Activated T-helper 2 cell treated with anti-CD3 and anti-CD28 coated beads, Interferon-gamma antibody, Interleukin-2, Interleukin-4, amounts not matched to agents 10 μg/mL and 5 μg/mL and 100 μg/mL, durations not matched to agents 14 hours and 24 hours and 36 hours (primary cell): ENCODE measurements around the gene ROPN1. TPM values are rescaled to one million over a fixed set of nuclear protein-coding genes. Genes with fewer than 3 reads are reported as not detected.

Experiments
- DNase-seq: peaks from one replicate; pipeline ENCODE4 v3.0.0; 2021; ENCODE audit warnings: low spot score
- H3K27ac Mint-ChIP-seq: one replicate; pipeline ENCODE4 v1.8.0; 2021; ENCODE audit warnings: mixed read lengths
- H3K27me3 Mint-ChIP-seq: one replicate; pipeline ENCODE4 v1.8.0; 2021; ENCODE audit warnings: low read depth, mixed read lengths
- H3K36me3 Mint-ChIP-seq: one replicate; pipeline ENCODE4 v1.8.0; 2021; ENCODE audit warnings: low read depth, mixed read lengths
- H3K4me1 Mint-ChIP-seq: one replicate; pipeline ENCODE4 v1.8.0; 2021; ENCODE audit warnings: low read depth, mixed read lengths
- H3K4me3 Mint-ChIP-seq: one replicate; pipeline ENCODE4 v1.8.0; 2021; ENCODE audit warnings: low read depth, mild to moderate bottlenecking, moderate library complexity, mixed read lengths
- H3K9me3 Mint-ChIP-seq: one replicate; pipeline ENCODE4 v1.8.0; 2021; ENCODE audit warnings: mixed read lengths
- intact Hi-C: fragments of 100-400 bp; cut with micrococcal nuclease; formaldehyde crosslinking; loops from one replicate; pipeline ENCODE4 v1.15.1; 2023
- total RNA-seq: library from RNA; stranded (reverse); gene quantifications from 2 replicates; pipeline ENCODE4 v1.2.3, GENCODE V29; 2022

The ROPN1 gene
- total RNA-seq, 1 donor from 2014 or later, result not detected

DNA sequence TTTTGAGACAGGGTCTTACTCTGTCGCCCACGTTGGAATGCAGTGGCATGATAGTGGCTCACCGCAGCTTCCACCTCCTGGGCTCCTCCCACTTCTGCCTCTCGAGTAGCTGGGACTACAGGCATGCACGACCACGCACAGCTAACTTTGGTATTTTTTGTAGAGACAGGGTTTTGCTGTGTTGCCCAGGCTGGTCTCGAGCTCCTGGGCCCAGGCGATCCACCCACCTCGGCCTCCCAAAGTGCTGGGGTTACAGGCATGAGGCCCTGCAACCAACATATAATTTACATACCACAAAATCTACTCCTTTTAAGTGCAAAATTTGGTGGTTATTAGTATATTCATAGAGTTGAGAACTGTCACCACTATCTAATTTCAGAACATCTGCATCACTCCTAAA is 62.6 kb downstream of the ROPN1 start:
- intact Hi-C loops, result no loop called here
- no peak for DNase-seq
- peaks cover 56% of the 10 kb centered on the region for H3K36me3 Mint-ChIP-seq
- H3K4me3 Mint-ChIP-seq, result no peak overlapping the region
- peaks cover 8% of the 10 kb centered on the region for H3K9me3 Mint-ChIP-seq
- no peaks in the 10 kb centered on the region for H3K4me1 Mint-ChIP-seq
- no peak overlapping the region for H3K27ac Mint-ChIP-seq
- no peaks in the 10 kb centered on the region for H3K27me3 Mint-ChIP-seq

- Mint-ChIP-seq H3K4me3 (no peak overlapping the region), H3K4me1 (no peaks in the 10 kb centered on the region), H3K36me3 (peaks cover 65% of the 10 kb centered on the region), H3K27ac (no peak overlapping the region), H3K27me3 (no peaks in the 10 kb centered on the region), H3K9me3 (peaks cover 35% of the 10 kb centered on the region)
- no peak for DNase-seq
- intact Hi-C loops, result no loop called here
These were observed 65.5 kb downstream of the ROPN1 start for GRCh38 chr3:123926396-123926795.

DNA sequence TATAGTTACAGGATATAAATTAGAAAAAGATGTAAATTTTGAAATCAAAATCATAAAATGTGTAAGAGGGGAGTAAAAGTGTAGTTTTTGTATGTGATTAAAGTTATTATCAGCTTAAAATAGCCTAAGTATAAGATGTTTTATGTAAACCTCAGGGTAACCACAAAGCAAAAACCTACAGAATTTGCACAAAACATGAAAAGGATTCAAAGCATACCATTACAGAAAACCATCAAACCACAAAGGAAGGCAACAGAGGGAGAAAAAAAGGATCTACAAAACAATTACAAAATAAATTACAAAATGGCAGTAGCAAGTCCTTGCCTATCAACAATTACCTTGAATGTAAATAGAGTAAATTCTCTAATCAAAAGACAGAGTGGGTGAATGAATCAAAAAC is 71.1 kb downstream of the ROPN1 start:
- no peak overlapping the region for H3K27ac Mint-ChIP-seq
- intact Hi-C loops, result no loop called here
- H3K9me3 Mint-ChIP-seq, result peaks cover 54% of the 10 kb centered on the region
- peaks cover 4% of the 10 kb centered on the region for H3K4me1 Mint-ChIP-seq
- no peaks in the 10 kb centered on the region for H3K27me3 Mint-ChIP-seq
- H3K4me3 Mint-ChIP-seq, result no peak overlapping the region
- no peak for DNase-seq
- H3K36me3 Mint-ChIP-seq, result peaks cover 72% of the 10 kb centered on the region

DNA sequence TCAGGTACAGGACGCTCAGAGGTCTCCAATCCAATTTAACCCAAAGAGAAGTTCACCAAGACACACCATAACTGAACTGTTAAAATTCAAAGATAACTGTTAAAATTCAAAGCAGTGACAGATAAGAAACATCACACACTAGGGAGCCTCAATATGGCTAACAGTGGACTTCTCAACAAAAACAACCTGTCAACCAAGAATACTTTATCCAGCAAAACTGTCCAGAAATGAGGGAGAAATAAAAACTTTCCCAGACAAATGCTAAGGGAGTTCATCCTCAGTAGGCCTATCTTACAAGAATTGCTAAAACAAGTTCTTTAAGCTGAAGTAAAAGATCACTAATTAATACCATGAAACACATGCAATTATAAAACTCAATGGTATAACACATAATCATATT is 71.5 kb downstream of the ROPN1 start:
- Mint-ChIP-seq H3K36me3 (peaks cover 69% of the 10 kb centered on the region), H3K4me3 (no peak overlapping the region), H3K27me3 (no peaks in the 10 kb centered on the region), H3K27ac (no peak overlapping the region), H3K9me3 (peaks cover 54% of the 10 kb centered on the region), H3K4me1 (peaks cover 4% of the 10 kb centered on the region)
- DNase-seq, result no peak
- intact Hi-C loops, result no loop called here

DNA sequence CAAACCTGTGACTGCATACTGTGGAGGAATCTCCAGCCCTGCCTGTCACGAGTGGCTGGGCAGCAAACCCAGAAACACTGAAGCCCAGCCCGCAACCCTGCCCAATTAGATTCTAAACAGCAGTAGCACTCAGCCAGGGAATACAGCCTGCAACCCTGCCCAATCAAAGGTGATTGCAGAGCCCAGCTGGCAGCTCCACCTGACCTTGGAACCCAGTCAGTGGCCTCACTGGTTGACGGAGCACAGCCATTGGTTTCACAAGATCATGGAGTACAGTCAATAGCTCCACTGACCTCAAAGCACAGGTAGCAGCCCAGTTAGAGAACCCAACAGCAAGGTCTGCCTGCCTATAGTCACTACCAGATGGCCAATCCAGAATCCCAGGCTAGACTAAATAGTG is 72.6 kb downstream of the ROPN1 start:
- DNase-seq, result no peak
- no peaks in the 10 kb centered on the region for H3K27me3 Mint-ChIP-seq
- H3K9me3 Mint-ChIP-seq, result peaks cover 46% of the 10 kb centered on the region
- peaks cover 65% of the 10 kb centered on the region for H3K36me3 Mint-ChIP-seq
- H3K27ac Mint-ChIP-seq, result no peak overlapping the region
- peaks cover 4% of the 10 kb centered on the region for H3K4me1 Mint-ChIP-seq
- H3K4me3 Mint-ChIP-seq, result no peak overlapping the region
- intact Hi-C loops, result no loop called here

Other genes starting within 250 kb of the ROPN1 start
- gene MYLK, start 107.8 kb downstream of the ROPN1 start, total RNA-seq, result 0.16 TPM in 1 of 2 replicates, not detected in the other
- 48.0 and 51.7 TPM in 2 replicates for gene CCDC14, start 30.9 kb downstream of the ROPN1 start, total RNA-seq
- gene KALRN, start 41.2 kb upstream of the ROPN1 start, total RNA-seq, result 0.55 and 0.66 TPM in 2 replicates